Measurements from ENCODE around the gene FAM81A. TPM values are rescaled to one million over a fixed set of nuclear protein-coding genes. Genes with fewer than 3 reads are reported as not detected.
A peak's percentile ranks its signal among the peaks of the same experiment; 100 is the strongest.

FAM81A gene
- total and polyA plus RNA-seq, 3 experiments from 2014 or later, result 0.83 to 0.97 TPM; not detected in 1

- H3K27ac Mint-ChIP-seq, result no peak overlapping the region
- no peak overlapping the region for H3K4me3 ChIP-seq (ENCODE audit: low read length)
- POLR2A ChIA-PET, result no interaction called here
- no peaks in the 10 kb centered on the region for H3K36me3 Mint-ChIP-seq
- H3K4me3 Mint-ChIP-seq, result no peak overlapping the region
- H3K4me1 Mint-ChIP-seq, result peaks cover 18 to 22% (median 18%) of the 10 kb centered on the region in 3 donors
- no peak for DNase-seq
- no peaks in the 10 kb centered on the region for H3K36me3 ChIP-seq (ENCODE audit: insufficient read depth, low read length)
- H3K27me3 ChIP-seq (ENCODE audit: insufficient read depth, low read length, poor library complexity, severe bottlenecking), result no peaks in the 10 kb centered on the region
- H3K27ac ChIP-seq (ENCODE audit: low read depth, low read length), result no peak overlapping the region
- CTCF ChIA-PET, result interaction anchor here (0.7 to 2.4 kb wide), 24 partner anchors 9 to 1816 kb away, joined by 3 to 19 read pairs (median 4); partner anchors contain the start of gene RNF111
- H3K9me3 ChIP-seq (ENCODE audit: low read length), result no peaks in the 10 kb centered on the region
- peaks cover 14% of the 10 kb centered on the region for H3K4me1 ChIP-seq (ENCODE audit: insufficient read depth, low read length)
- peaks cover 17 to 25% of the 10 kb centered on the region in 2 donors for H3K27me3 Mint-ChIP-seq
- H3K9me3 Mint-ChIP-seq, result no peaks in the 10 kb centered on the region
Measured at GRCh38 chr15:59528429-59528828, 90.4 kb downstream of the FAM81A start.

- H3K36me3 Mint-ChIP-seq, result no peaks in the 10 kb centered on the region
- peaks cover 15 to 19% of the 10 kb centered on the region in 2 donors for H3K27me3 Mint-ChIP-seq
- Histone ChIP-seq H3K27ac (ENCODE audit: low read depth, low read length) (no peak overlapping the region), H3K36me3 (ENCODE audit: insufficient read depth, low read length) (no peaks in the 10 kb centered on the region), H3K9me3 (ENCODE audit: low read length) (no peaks in the 10 kb centered on the region), H3K4me3 (ENCODE audit: low read length) (no peak overlapping the region), H3K27me3 (ENCODE audit: insufficient read depth, low read length, poor library complexity, severe bottlenecking) (no peaks in the 10 kb centered on the region), H3K4me1 (ENCODE audit: insufficient read depth, low read length) (peaks cover 9% of the 10 kb centered on the region)
- H3K9me3 Mint-ChIP-seq, result no peaks in the 10 kb centered on the region
- H3K27ac Mint-ChIP-seq, result no peak overlapping the region
- DNase-seq, result peak; percentile 51 to 74 (median 54)
- H3K4me3 Mint-ChIP-seq, result no peak overlapping the region
- H3K4me1 Mint-ChIP-seq, result peaks cover 12 to 17% (median 12%) of the 10 kb centered on the region in 3 donors
- ChIA-PET POLR2A (no interaction called here), CTCF (interaction anchor here (0.7 to 2.4 kb wide), 27 partner anchors 8 to 1969 kb away, joined by 3 to 19 read pairs (median 4); partner anchors contain the start of gene RNF111)
Measured at GRCh38 chr15:59528961-59529402, 91.0 kb downstream of the FAM81A start.

GRCh38 chr15:59531066-59531675 is 93.2 kb downstream of the FAM81A start:
- Mint-ChIP-seq H3K27me3 (peaks cover 14 to 21% of the 10 kb centered on the region in 2 donors), H3K4me1 (peaks cover 4 to 8% (median 5%) of the 10 kb centered on the region in 3 donors), H3K4me3 (no peak overlapping the region), H3K36me3 (no peaks in the 10 kb centered on the region), H3K9me3 (no peaks in the 10 kb centered on the region), H3K27ac (no peak overlapping the region)
- POLR2A ChIA-PET, result no interaction called here
- no peaks in the 10 kb centered on the region for H3K27me3 ChIP-seq (ENCODE audit: insufficient read depth, low read length, poor library complexity, severe bottlenecking)
- DNase-seq, result no peak
- H3K4me3 ChIP-seq (ENCODE audit: low read length), result no peak overlapping the region
- no peaks in the 10 kb centered on the region for H3K36me3 ChIP-seq (ENCODE audit: insufficient read depth, low read length)
- H3K4me1 ChIP-seq (ENCODE audit: insufficient read depth, low read length), result no peaks in the 10 kb centered on the region
- CTCF ChIA-PET, result interaction anchor here (1.3 kb wide), 1 partner anchor 1303 kb away, joined by 4 read pairs; no protein-coding TSS in a partner anchor
- no peak overlapping the region for H3K27ac ChIP-seq (ENCODE audit: low read depth, low read length)
- H3K9me3 ChIP-seq (ENCODE audit: low read length), result no peaks in the 10 kb centered on the region

GRCh38 chr15:59532770-59533379 is 94.9 kb downstream of the FAM81A start:
- Mint-ChIP-seq H3K27me3 (peaks cover 15 to 21% of the 10 kb centered on the region in 2 donors), H3K36me3 (no peaks in the 10 kb centered on the region), H3K27ac (no peak overlapping the region), H3K4me1 (peaks cover 4 to 8% (median 5%) of the 10 kb centered on the region in 3 donors), H3K9me3 (no peaks in the 10 kb centered on the region), H3K4me3 (no peak overlapping the region)
- CTCF ChIA-PET, result interaction anchor here (0.6 to 2.2 kb wide), 7 partner anchors 9 to 577 kb away, joined by 3 to 17 read pairs (median 4); no protein-coding TSS in a partner anchor
- no peaks in the 10 kb centered on the region for H3K27me3 ChIP-seq (ENCODE audit: insufficient read depth, low read length, poor library complexity, severe bottlenecking)
- no peaks in the 10 kb centered on the region for H3K36me3 ChIP-seq (ENCODE audit: insufficient read depth, low read length)
- H3K4me3 ChIP-seq (ENCODE audit: low read length), result no peak overlapping the region
- H3K4me1 ChIP-seq (ENCODE audit: insufficient read depth, low read length), result no peaks in the 10 kb centered on the region
- DNase-seq, result peak in 1 of 5 donors; percentile 15
- POLR2A ChIA-PET, result no interaction called here
- no peak overlapping the region for H3K27ac ChIP-seq (ENCODE audit: low read depth, low read length)
- H3K9me3 ChIP-seq (ENCODE audit: low read length), result no peaks in the 10 kb centered on the region

GRCh38 chr15:59536553-59536952 is 98.6 kb downstream of the FAM81A start:
- peaks cover 10 to 16% of the 10 kb centered on the region in 2 donors for H3K27me3 Mint-ChIP-seq
- CTCF ChIA-PET, result no interaction called here
- Histone ChIP-seq H3K27me3 (ENCODE audit: insufficient read depth, low read length, poor library complexity, severe bottlenecking) (no peaks in the 10 kb centered on the region), H3K4me1 (ENCODE audit: insufficient read depth, low read length) (no peaks in the 10 kb centered on the region), H3K9me3 (ENCODE audit: low read length) (no peaks in the 10 kb centered on the region), H3K36me3 (ENCODE audit: insufficient read depth, low read length) (no peaks in the 10 kb centered on the region), H3K4me3 (ENCODE audit: low read length) (no peak overlapping the region), H3K27ac (ENCODE audit: low read depth, low read length) (no peak overlapping the region)
- no peaks in the 10 kb centered on the region for H3K9me3 Mint-ChIP-seq
- DNase-seq, result no peak
- no peaks in the 10 kb centered on the region for H3K36me3 Mint-ChIP-seq
- H3K27ac Mint-ChIP-seq, result no peak overlapping the region
- POLR2A ChIA-PET, result no interaction called here
- no peak overlapping the region for H3K4me3 Mint-ChIP-seq
- peaks cover 0 to 5% (median 3%) of the 10 kb centered on the region in 3 donors for H3K4me1 Mint-ChIP-seq

- H3K27me3 Mint-ChIP-seq, result peaks cover 6 to 14% of the 10 kb centered on the region in 2 donors
- H3K36me3 Mint-ChIP-seq, result no peaks in the 10 kb centered on the region
- no peak overlapping the region for H3K27ac ChIP-seq (ENCODE audit: low read depth, low read length)
- no peak overlapping the region for H3K4me3 ChIP-seq (ENCODE audit: low read length)
- CTCF ChIA-PET, result interaction anchor here (0.8 kb wide), 1 partner anchor 9 kb away, joined by 3 read pairs; no protein-coding TSS in a partner anchor
- no peaks in the 10 kb centered on the region for H3K27me3 ChIP-seq (ENCODE audit: insufficient read depth, low read length, poor library complexity, severe bottlenecking)
- POLR2A ChIA-PET, result no interaction called here
- no peaks in the 10 kb centered on the region for H3K9me3 ChIP-seq (ENCODE audit: low read length)
- no peak overlapping the region for H3K27ac Mint-ChIP-seq
- H3K4me1 ChIP-seq (ENCODE audit: insufficient read depth, low read length), result no peaks in the 10 kb centered on the region
- no peak for DNase-seq
- no peaks in the 10 kb centered on the region for H3K9me3 Mint-ChIP-seq
- peaks cover 0 to 5% (median 3%) of the 10 kb centered on the region in 3 donors for H3K4me1 Mint-ChIP-seq
- no peak overlapping the region for H3K4me3 Mint-ChIP-seq
- H3K36me3 ChIP-seq (ENCODE audit: insufficient read depth, low read length), result no peaks in the 10 kb centered on the region
Measured at GRCh38 chr15:59537403-59537802, 99.4 kb downstream of the FAM81A start.

GRCh38 chr15:59538494-59538893 is 100.5 kb downstream of the FAM81A start:
- Mint-ChIP-seq H3K27me3 (peaks cover 11 to 13% of the 10 kb centered on the region in 2 donors), H3K27ac (no peak overlapping the region), H3K4me3 (no peak overlapping the region), H3K9me3 (no peaks in the 10 kb centered on the region), H3K4me1 (peaks cover 0 to 2% (median 2%) of the 10 kb centered on the region in 3 donors), H3K36me3 (no peaks in the 10 kb centered on the region)
- ChIA-PET POLR2A (interaction anchor here (0.5 kb wide), 1 partner anchor 392 kb away, joined by 3 read pairs; no protein-coding TSS in a partner anchor), CTCF (no interaction called here)
- Histone ChIP-seq H3K27ac (ENCODE audit: low read depth, low read length) (no peak overlapping the region), H3K36me3 (ENCODE audit: insufficient read depth, low read length) (no peaks in the 10 kb centered on the region), H3K4me1 (ENCODE audit: insufficient read depth, low read length) (no peaks in the 10 kb centered on the region), H3K9me3 (ENCODE audit: low read length) (no peaks in the 10 kb centered on the region), H3K4me3 (ENCODE audit: low read length) (no peak overlapping the region), H3K27me3 (ENCODE audit: insufficient read depth, low read length, poor library complexity, severe bottlenecking) (no peaks in the 10 kb centered on the region)
- no peak for DNase-seq

GRCh38 chr15:59539799-59540198 is 101.8 kb downstream of the FAM81A start:
- POLR2A ChIA-PET, result no interaction called here
- no peaks in the 10 kb centered on the region for H3K9me3 Mint-ChIP-seq

More at GRCh38 chr15:59539799-59540198, 101.8 kb downstream of the FAM81A start:
- Histone ChIP-seq H3K4me1 (ENCODE audit: insufficient read depth, low read length) (no peaks in the 10 kb centered on the region), H3K4me3 (ENCODE audit: low read length) (no peak overlapping the region), H3K27me3 (ENCODE audit: insufficient read depth, low read length, poor library complexity, severe bottlenecking) (no peaks in the 10 kb centered on the region), H3K36me3 (ENCODE audit: insufficient read depth, low read length) (no peaks in the 10 kb centered on the region), H3K27ac (ENCODE audit: low read depth, low read length) (no peak overlapping the region), H3K9me3 (ENCODE audit: low read length) (no peaks in the 10 kb centered on the region)
- H3K4me1 Mint-ChIP-seq, result peaks cover 0 to 7% (median 6%) of the 10 kb centered on the region in 3 donors
- no peak overlapping the region for H3K4me3 Mint-ChIP-seq
- peaks cover 15 to 16% of the 10 kb centered on the region in 2 donors for H3K27me3 Mint-ChIP-seq
- no peak overlapping the region for H3K27ac Mint-ChIP-seq
- no peaks in the 10 kb centered on the region for H3K36me3 Mint-ChIP-seq
- DNase-seq, result no peak
- CTCF ChIA-PET, result no interaction called here

Data from CD8-positive, alpha-beta memory T cell (primary cell).